ENCODE measurements around the gene EED. TPM values are rescaled to one million over a fixed set of nuclear protein-coding genes. Genes with fewer than 3 reads are reported as not detected.
"Not testable (repeated sequence)": the region's sequence is repeated elsewhere in the genome, so short reads cannot be mapped to it uniquely, and the experiment has no call there.

EED gene
- total RNA-seq, 1 donor from 2014 or later = 44.7 TPM

GRCh38 chr11:86301742-86302091 is 57.2 kb downstream of the EED start:
- Mint-ChIP-seq H3K9me3 (no peaks in the 10 kb centered on the region), H3K4me1 (ENCODE audit: unreplicated experiment) (peaks cover 21% of the 10 kb centered on the region)

GRCh38 chr11:86302092-86302793 is 57.7 kb downstream of the EED start, which contains the start of gene HIKESHI:
HIKESHI (plus strand) TSS chr11:86302240; CDS start chr11:86302449, 209 bp downstream.
- Mint-ChIP-seq H3K27ac (peak within 1 kb of the TSS; percentile 99), H3K27me3 (no peaks in the 10 kb centered on the region), H3K4me1 (ENCODE audit: unreplicated experiment) (peaks cover 21% of the 10 kb centered on the region), H3K4me3 (peak within 1 kb of the TSS; percentile 100), H3K9me3 (no peaks in the 10 kb centered on the region), H3K36me3 (peaks cover 8% of the 10 kb centered on the region)
- peak; percentile 92 for DNase-seq (ENCODE audit: extremely low spot score, unreplicated experiment)
- no peak for TF ChIP-seq CTCF (conservative IDR thresholded peaks at IDR 0.05)

More at GRCh38 chr11:86301742-86302091, 57.2 kb downstream of the EED start:
- H3K27ac Mint-ChIP-seq = peak overlapping the region; percentile 99
- TF ChIP-seq CTCF (conservative IDR thresholded peaks at IDR 0.05) = no peak
- H3K4me3 Mint-ChIP-seq = peak overlapping the region; percentile 100
- DNase-seq (ENCODE audit: extremely low spot score, unreplicated experiment) = no peak
- H3K36me3 Mint-ChIP-seq = peaks cover 8% of the 10 kb centered on the region
- H3K27me3 Mint-ChIP-seq = no peaks in the 10 kb centered on the region

- Mint-ChIP-seq H3K9me3 (no peaks in the 10 kb centered on the region), H3K27me3 (no peaks in the 10 kb centered on the region), H3K4me1 (ENCODE audit: unreplicated experiment) (peaks cover 21% of the 10 kb centered on the region), H3K4me3 (peak overlapping the region; percentile 100), H3K27ac (peak overlapping the region; percentile 99), H3K36me3 (peaks cover 8% of the 10 kb centered on the region)
- DNase-seq (ENCODE audit: extremely low spot score, unreplicated experiment) = no peak
- no peak for TF ChIP-seq CTCF (conservative IDR thresholded peaks at IDR 0.05)
These were observed 58.7 kb downstream of the EED start for GRCh38 chr11:86303257-86303656.

- DNase-seq (ENCODE audit: extremely low spot score, unreplicated experiment); H3K9me3 Mint-ChIP-seq: not testable (repeated sequence)
- peaks cover 43% of the 10 kb centered on the region for H3K36me3 Mint-ChIP-seq
These were observed 64.2 kb downstream of the EED start for GRCh38 chr11:86308710-86309109.

GRCh38 chr11:86313793-86314192 is 69.2 kb downstream of the EED start:
- Mint-ChIP-seq H3K27me3 (no peaks in the 10 kb centered on the region), H3K36me3 (peaks cover 45% of the 10 kb centered on the region), H3K4me1 (ENCODE audit: unreplicated experiment) (no peaks in the 10 kb centered on the region), H3K9me3 (no peaks in the 10 kb centered on the region), H3K4me3 (no peak overlapping the region), H3K27ac (no peak overlapping the region)
- no peak for TF ChIP-seq CTCF (conservative IDR thresholded peaks at IDR 0.05)
- no peak for DNase-seq (ENCODE audit: extremely low spot score, unreplicated experiment)

More at GRCh38 chr11:86308710-86309109, 64.2 kb downstream of the EED start:
- H3K27ac Mint-ChIP-seq; H3K27me3 Mint-ChIP-seq; H3K4me3 Mint-ChIP-seq; H3K4me1 Mint-ChIP-seq (ENCODE audit: unreplicated experiment): not testable (repeated sequence)

GRCh38 chr11:86314636-86315035 is 70.1 kb downstream of the EED start:
- Mint-ChIP-seq H3K27me3 (no peaks in the 10 kb centered on the region), H3K4me3 (no peak overlapping the region), H3K36me3 (peaks cover 42% of the 10 kb centered on the region), H3K27ac (no peak overlapping the region), H3K4me1 (ENCODE audit: unreplicated experiment) (no peaks in the 10 kb centered on the region), H3K9me3 (no peaks in the 10 kb centered on the region)
- no peak for DNase-seq (ENCODE audit: extremely low spot score, unreplicated experiment)
- no peak for TF ChIP-seq CTCF (conservative IDR thresholded peaks at IDR 0.05)

Other genes starting within 250 kb of the EED start
- gene PICALM, start 175.7 kb upstream of the EED start, total RNA-seq (ENCODE audit: low replicate concordance) = 137 and 149 TPM in 2 replicates
- gene HIKESHI, start 57.5 kb downstream of the EED start, total RNA-seq (ENCODE audit: low replicate concordance) = 29.9 and 40.4 TPM in 2 replicates
- 0.79 and 3.2 TPM in 2 replicates for gene CCDC81, start 130.1 kb downstream of the EED start, total RNA-seq (ENCODE audit: low replicate concordance)